Ishikawa (cell line): Measurements from ENCODE around the gene LRCOL1.

ENCODE experiments used
- CREB1 ChIP-seq: IDR thresholded peaks from 2 replicates; pipeline ENCODE4 v1.6.1; 2012; ENCODE audit warnings: low read depth
- EP300 ChIP-seq: IDR thresholded peaks from 2 replicates; pipeline ENCODE4 v1.6.1; 2012; ENCODE audit warnings: borderline replicate concordance

DNA sequence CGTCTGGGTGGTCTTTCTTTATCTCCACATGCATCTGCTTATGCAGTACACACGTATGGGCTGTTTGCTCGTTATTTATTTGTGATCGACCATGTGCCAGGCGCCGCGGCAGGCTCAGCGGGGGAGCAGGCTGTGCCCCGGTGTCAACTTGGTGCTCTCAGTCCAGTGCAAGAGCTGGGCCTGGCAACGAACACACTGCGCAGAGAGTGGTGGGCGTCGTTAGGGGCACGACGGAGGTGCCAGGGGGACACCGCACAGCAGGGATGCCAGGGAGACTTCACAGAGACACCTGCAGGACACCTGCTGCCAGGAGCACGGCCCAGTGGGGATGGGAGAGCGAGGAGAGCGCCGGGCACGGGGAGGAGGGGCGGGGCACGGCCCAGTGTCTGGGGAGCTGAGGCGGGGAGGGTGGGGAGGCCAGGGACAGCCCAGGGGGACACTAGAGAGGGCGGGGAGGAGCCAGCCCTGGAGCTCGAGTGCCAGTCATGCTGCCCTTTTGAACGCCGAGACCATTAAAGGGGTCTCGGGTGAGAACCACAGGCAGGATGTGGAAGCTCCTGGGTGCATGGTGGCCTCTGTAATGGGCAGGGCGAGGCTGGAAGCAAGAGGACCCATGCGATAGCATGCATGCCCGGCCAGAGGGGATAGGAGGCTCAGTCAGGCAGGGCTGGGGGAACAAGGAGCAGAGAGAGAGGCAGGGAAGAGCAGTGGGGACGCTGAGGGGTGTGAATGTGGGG, 652 bp upstream of the LRCOL1 start:
- TF ChIP-seq EP300 = no peak
- no peak for TF ChIP-seq CREB1
